Astrocyte (in vitro differentiated cells and primary cell): ENCODE data around the gene MICAL2. TPM values are rescaled to one million over a fixed set of nuclear protein-coding genes. Genes with fewer than 3 reads are reported as not detected.

ENCODE experiments used
- DNase-seq: peaks from one replicate; pipeline ENCODE4 v3.0.0-alpha.2; 2010; ENCODE audit warnings: low read depth
- FAIRE-seq: peaks from 2 replicates; lab custom pipeline; 2011; peaks lifted over from hg19 to GRCh38; lab: Jason Lieb, UNC
- H2AFZ ChIP-seq: 2 replicates; pipeline ENCODE4 v1.6.0; 2012; ENCODE audit warnings: low read depth, low read length, inconsistent platforms
- H3K27ac ChIP-seq: 2 replicates; pipeline ENCODE4 v1.5.1; 2011; ENCODE audit warnings: low read depth, low read length, inconsistent platforms
- H3K27me3 ChIP-seq: 2 replicates; pipeline ENCODE4 v1.6.0; 2011; ENCODE audit warnings: low read length, inconsistent platforms; ENCODE audit not compliant: insufficient read depth
- H3K36me3 ChIP-seq: 2 replicates; pipeline ENCODE4 v1.5.1; 2011; ENCODE audit warnings: low read length, inconsistent platforms; ENCODE audit not compliant: insufficient read depth
- H3K4me1 ChIP-seq: 2 replicates; pipeline ENCODE4 v1.5.1; 2011; ENCODE audit warnings: low read length, inconsistent platforms; ENCODE audit not compliant: insufficient read depth
- H3K4me2 ChIP-seq: 2 replicates; pipeline ENCODE4 v1.6.0; 2012; ENCODE audit warnings: low read length, inconsistent platforms
- H3K4me3 ChIP-seq: 2 replicates; pipeline ENCODE4 v1.5.1; 2011; ENCODE audit warnings: low read depth, mild to moderate bottlenecking, low read length, inconsistent platforms; ENCODE audit not compliant: insufficient read depth
- H3K79me2 ChIP-seq: 2 replicates; pipeline ENCODE4 v1.6.0; 2012; ENCODE audit warnings: mild to moderate bottlenecking, low read length, inconsistent platforms; ENCODE audit not compliant: insufficient read depth
- H3K9ac ChIP-seq: 2 replicates; pipeline ENCODE4 v1.6.0; 2012; ENCODE audit warnings: mild to moderate bottlenecking, low read length, inconsistent platforms
- H3K9me3 ChIP-seq: 2 replicates; pipeline ENCODE4 v1.5.1; 2012; ENCODE audit warnings: low read depth, mild to moderate bottlenecking, low read length, inconsistent platforms; ENCODE audit not compliant: insufficient read depth
- H4K20me1 ChIP-seq: 2 replicates; pipeline ENCODE4 v1.6.0; 2012; ENCODE audit warnings: low read length, inconsistent platforms; ENCODE audit not compliant: insufficient read depth
- H3K27ac Mint-ChIP-seq: one replicate; pipeline ENCODE4 v1.8.0; 2021; ENCODE audit warnings: mild to moderate bottlenecking, mixed read lengths; ENCODE audit not compliant: unreplicated experiment
- H3K27me3 Mint-ChIP-seq: one replicate; pipeline ENCODE4 v1.8.0; 2021; ENCODE audit warnings: low read depth, mixed read lengths; ENCODE audit not compliant: unreplicated experiment
- H3K36me3 Mint-ChIP-seq: one replicate; pipeline ENCODE4 v1.8.0; 2021; ENCODE audit warnings: low read depth, mixed read lengths; ENCODE audit not compliant: unreplicated experiment
- H3K4me1 Mint-ChIP-seq: one replicate; pipeline ENCODE4 v1.8.0; 2021; ENCODE audit warnings: low read depth, mixed read lengths; ENCODE audit not compliant: unreplicated experiment
- H3K4me3 Mint-ChIP-seq: one replicate; pipeline ENCODE4 v1.8.0; 2021; ENCODE audit warnings: mild to moderate bottlenecking, moderate library complexity, mixed read lengths; ENCODE audit not compliant: unreplicated experiment
- H3K9me3 Mint-ChIP-seq: one replicate; pipeline ENCODE4 v1.8.0; 2021; ENCODE audit warnings: mild to moderate bottlenecking, mixed read lengths; ENCODE audit not compliant: unreplicated experiment
- EZH2 ChIP-seq: IDR thresholded peaks from 2 replicates; pipeline ENCODE4 v1.6.1; 2012; ENCODE audit warnings: mild to moderate bottlenecking, low read length, inconsistent platforms; ENCODE audit not compliant: insufficient read depth
- total RNA-seq: library from RNA; stranded (reverse); gene quantifications from 2 replicates; pipeline ENCODE4 v1.2.1, GENCODE V29; 2021
- TF ChIP-seq, protein P1 (sequence below): IDR thresholded peaks from 2 replicates; pipeline ENCODE4 v1.5.1; 2011; ENCODE audit warnings: low read depth, mild to moderate bottlenecking, inconsistent platforms, low read length, moderate library complexity; ENCODE audit not compliant: insufficient read depth

Gene MICAL2
- total RNA-seq, 1 donor from 2014 or later, result 357 TPM

GRCh38 chr11:12103411-12104225, 6.8 kb upstream of the MICAL2 start:
- DNase-seq (no peak), FAIRE-seq (no peak)
- H3K4me1 ChIP-seq, result peaks cover 6% of the 10 kb centered on the region
- H3K27me3 Mint-ChIP-seq, result peaks cover 9% of the 10 kb centered on the region
- no peak overlapping the region for H3K9ac ChIP-seq
- H3K79me2 ChIP-seq, result no peaks in the 10 kb centered on the region
- no peaks in the 10 kb centered on the region for H3K9me3 Mint-ChIP-seq
- no peaks in the 10 kb centered on the region for H3K27me3 ChIP-seq
- H3K9me3 ChIP-seq, result no peaks in the 10 kb centered on the region
- H3K27ac Mint-ChIP-seq, result no peak overlapping the region
- H3K4me1 Mint-ChIP-seq, result peaks cover 20% of the 10 kb centered on the region
- H3K36me3 Mint-ChIP-seq, result peaks cover 2% of the 10 kb centered on the region
- H3K27ac ChIP-seq, result no peak overlapping the region
- no peaks in the 10 kb centered on the region for H4K20me1 ChIP-seq
- no peak overlapping the region for H3K4me3 ChIP-seq
- H3K4me2 ChIP-seq, result no peak overlapping the region
- no peak for TF ChIP-seq EZH2
- TF ChIP-seq, protein P1, sequence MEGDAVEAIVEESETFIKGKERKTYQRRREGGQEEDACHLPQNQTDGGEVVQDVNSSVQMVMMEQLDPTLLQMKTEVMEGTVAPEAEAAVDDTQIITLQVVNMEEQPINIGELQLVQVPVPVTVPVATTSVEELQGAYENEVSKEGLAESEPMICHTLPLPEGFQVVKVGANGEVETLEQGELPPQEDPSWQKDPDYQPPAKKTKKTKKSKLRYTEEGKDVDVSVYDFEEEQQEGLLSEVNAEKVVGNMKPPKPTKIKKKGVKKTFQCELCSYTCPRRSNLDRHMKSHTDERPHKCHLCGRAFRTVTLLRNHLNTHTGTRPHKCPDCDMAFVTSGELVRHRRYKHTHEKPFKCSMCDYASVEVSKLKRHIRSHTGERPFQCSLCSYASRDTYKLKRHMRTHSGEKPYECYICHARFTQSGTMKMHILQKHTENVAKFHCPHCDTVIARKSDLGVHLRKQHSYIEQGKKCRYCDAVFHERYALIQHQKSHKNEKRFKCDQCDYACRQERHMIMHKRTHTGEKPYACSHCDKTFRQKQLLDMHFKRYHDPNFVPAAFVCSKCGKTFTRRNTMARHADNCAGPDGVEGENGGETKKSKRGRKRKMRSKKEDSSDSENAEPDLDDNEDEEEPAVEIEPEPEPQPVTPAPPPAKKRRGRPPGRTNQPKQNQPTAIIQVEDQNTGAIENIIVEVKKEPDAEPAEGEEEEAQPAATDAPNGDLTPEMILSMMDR, result no peak
- H2AFZ ChIP-seq, result no peak overlapping the region
- no peak overlapping the region for H3K4me3 Mint-ChIP-seq
- H3K36me3 ChIP-seq, result no peaks in the 10 kb centered on the region

DNA sequence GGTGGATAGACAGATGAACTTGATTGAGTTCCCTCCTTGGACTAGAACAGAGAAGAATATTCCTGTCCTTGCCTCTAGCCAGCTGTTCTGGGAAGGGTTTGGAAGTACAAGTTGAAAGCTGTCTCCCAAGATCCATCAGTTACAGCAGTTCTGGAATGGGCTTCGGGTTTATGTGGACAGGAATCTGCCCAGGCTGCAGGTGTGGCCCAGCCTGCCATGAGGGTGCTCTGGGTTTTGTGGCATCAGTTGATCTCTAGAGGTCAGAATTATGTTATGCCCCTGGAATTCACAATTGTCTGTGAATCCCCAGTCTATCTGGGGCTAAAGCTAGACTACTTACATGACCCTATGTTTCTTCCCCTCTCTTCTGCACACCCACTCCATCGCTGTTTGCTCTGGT, 4.9 kb upstream of the MICAL2 start:
- Mint-ChIP-seq H3K9me3 (no peaks in the 10 kb centered on the region), H3K36me3 (peaks cover 4% of the 10 kb centered on the region), H3K4me1 (peaks cover 24% of the 10 kb centered on the region), H3K27ac (no peak overlapping the region), H3K4me3 (no peak overlapping the region), H3K27me3 (peaks cover 9% of the 10 kb centered on the region)
- Histone ChIP-seq H3K27me3 (no peaks in the 10 kb centered on the region), H2AFZ (no peak overlapping the region), H3K79me2 (no peaks in the 10 kb centered on the region), H3K36me3 (no peaks in the 10 kb centered on the region), H3K27ac (no peak overlapping the region), H3K4me2 (no peak overlapping the region), H3K4me1 (peaks cover 11% of the 10 kb centered on the region), H4K20me1 (no peaks in the 10 kb centered on the region), H3K9me3 (no peaks in the 10 kb centered on the region), H3K4me3 (no peak overlapping the region), H3K9ac (no peak overlapping the region)
- no peak for DNase-seq
- TF ChIP-seq, protein P1, result no peak
- TF ChIP-seq EZH2, result no peak
- FAIRE-seq, result no peak

GRCh38 chr11:12106101-12106500, 4.3 kb upstream of the MICAL2 start:
- H3K36me3 Mint-ChIP-seq, result peaks cover 4% of the 10 kb centered on the region
- no peak overlapping the region for H3K27ac Mint-ChIP-seq
- Histone ChIP-seq H2AFZ (no peak overlapping the region), H3K36me3 (no peaks in the 10 kb centered on the region), H3K27me3 (no peaks in the 10 kb centered on the region), H3K4me1 (peaks cover 6% of the 10 kb centered on the region), H3K9me3 (no peaks in the 10 kb centered on the region), H3K79me2 (peaks cover 6% of the 10 kb centered on the region), H3K4me2 (no peak overlapping the region), H3K4me3 (no peak overlapping the region), H4K20me1 (no peaks in the 10 kb centered on the region), H3K27ac (no peak overlapping the region), H3K9ac (no peak overlapping the region)
- no peak for DNase-seq
- FAIRE-seq, result no peak
- no peak overlapping the region for H3K4me3 Mint-ChIP-seq
- H3K4me1 Mint-ChIP-seq, result peaks cover 23% of the 10 kb centered on the region
- peaks cover 9% of the 10 kb centered on the region for H3K27me3 Mint-ChIP-seq
- TF ChIP-seq, protein P1, result no peak
- no peak for TF ChIP-seq EZH2
- no peaks in the 10 kb centered on the region for H3K9me3 Mint-ChIP-seq
